Muscle of back (tissue), 13 donors: ENCODE data around the gene ITIH6. TPM values are rescaled to one million over a fixed set of nuclear protein-coding genes. Genes with fewer than 3 reads are reported as not detected.
"Not testable (repeated sequence)": the region's sequence is repeated elsewhere in the genome, so short reads cannot be mapped to it uniquely, and the experiment has no call there.

ENCODE experiments used
- DNase-seq, 3 donors: peaks; one replicate each; pipeline versions ENCODE4 v3.0.0 to v3.0.0-alpha.2; 2013
- long read RNA-seq, 9 donors: transcript quantifications; one replicate each; lab custom pipeline, GENCODE V29; 2026
- polyA plus RNA-seq, 10 donors: library from polyadenylated mRNA; unstranded; fragments of 120-200 nt; gene quantifications; one replicate each; pipeline ENCODE4 v1.2.1, GENCODE V29; 2013; ENCODE audit not compliant: insufficient read length in 10 of 10

ITIH6 gene, protein sequence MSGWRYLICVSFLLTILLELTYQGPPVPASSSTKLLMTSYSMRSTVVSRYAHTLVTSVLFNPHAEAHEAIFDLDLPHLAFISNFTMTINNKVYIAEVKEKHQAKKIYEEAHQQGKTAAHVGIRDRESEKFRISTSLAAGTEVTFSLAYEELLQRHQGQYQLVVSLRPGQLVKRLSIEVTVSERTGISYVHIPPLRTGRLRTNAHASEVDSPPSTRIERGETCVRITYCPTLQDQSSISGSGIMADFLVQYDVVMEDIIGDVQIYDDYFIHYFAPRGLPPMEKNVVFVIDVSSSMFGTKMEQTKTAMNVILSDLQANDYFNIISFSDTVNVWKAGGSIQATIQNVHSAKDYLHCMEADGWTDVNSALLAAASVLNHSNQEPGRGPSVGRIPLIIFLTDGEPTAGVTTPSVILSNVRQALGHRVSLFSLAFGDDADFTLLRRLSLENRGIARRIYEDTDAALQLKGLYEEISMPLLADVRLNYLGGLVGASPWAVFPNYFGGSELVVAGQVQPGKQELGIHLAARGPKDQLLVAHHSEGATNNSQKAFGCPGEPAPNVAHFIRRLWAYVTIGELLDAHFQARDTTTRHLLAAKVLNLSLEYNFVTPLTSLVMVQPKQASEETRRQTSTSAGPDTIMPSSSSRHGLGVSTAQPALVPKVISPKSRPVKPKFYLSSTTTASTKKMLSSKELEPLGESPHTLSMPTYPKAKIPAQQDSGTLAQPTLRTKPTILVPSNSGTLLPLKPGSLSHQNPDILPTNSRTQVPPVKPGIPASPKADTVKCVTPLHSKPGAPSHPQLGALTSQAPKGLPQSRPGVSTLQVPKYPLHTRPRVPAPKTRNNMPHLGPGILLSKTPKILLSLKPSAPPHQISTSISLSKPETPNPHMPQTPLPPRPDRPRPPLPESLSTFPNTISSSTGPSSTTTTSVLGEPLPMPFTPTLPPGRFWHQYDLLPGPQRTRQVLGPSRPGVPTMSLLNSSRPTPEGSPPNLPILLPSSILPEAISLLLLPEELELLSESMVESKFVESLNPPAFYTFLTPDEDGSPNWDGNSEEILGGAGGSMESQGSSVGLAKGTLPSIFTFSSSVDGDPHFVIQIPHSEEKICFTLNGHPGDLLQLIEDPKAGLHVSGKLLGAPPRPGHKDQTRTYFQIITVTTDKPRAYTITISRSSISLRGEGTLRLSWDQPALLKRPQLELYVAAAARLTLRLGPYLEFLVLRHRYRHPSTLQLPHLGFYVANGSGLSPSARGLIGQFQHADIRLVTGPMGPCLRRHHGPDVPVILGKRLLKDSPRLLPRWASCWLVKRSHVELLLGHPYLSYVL
- polyA plus RNA-seq: 1 to 10 TPM in 3 of 10 donors, under 1 TPM in 7; 0.58 to 1.4 (median 0.86) TPM
- long read RNA-seq, donor 1, partial matches to known transcripts: 797 of 1,023 reads
- long read RNA-seq, donor 1, other reads (novel, unspliced or antisense): 226 of 1,023 reads
- long read RNA-seq, donor 2, partial matches to known transcripts: 759 of 1,012 reads
- long read RNA-seq, donor 2, other reads (novel, unspliced or antisense): 253 of 1,012 reads
- long read RNA-seq, donor 3: 0 reads
- long read RNA-seq, donor 4, partial matches to known transcripts: 1,029 of 1,060 reads
- long read RNA-seq, donor 4, other reads (novel, unspliced or antisense): 31 of 1,060 reads
- long read RNA-seq, donor 5, partial matches to known transcripts: 960 of 1,146 reads
- long read RNA-seq, donor 5, other reads (novel, unspliced or antisense): 186 of 1,146 reads
- long read RNA-seq, donor 6, partial matches to known transcripts: 1,192 of 1,507 reads
- long read RNA-seq, donor 6, other reads (novel, unspliced or antisense): 315 of 1,507 reads
- long read RNA-seq, donor 7: 0 reads
- long read RNA-seq, donor 8: 0 reads
- long read RNA-seq, donor 9: 0 reads

DNA sequence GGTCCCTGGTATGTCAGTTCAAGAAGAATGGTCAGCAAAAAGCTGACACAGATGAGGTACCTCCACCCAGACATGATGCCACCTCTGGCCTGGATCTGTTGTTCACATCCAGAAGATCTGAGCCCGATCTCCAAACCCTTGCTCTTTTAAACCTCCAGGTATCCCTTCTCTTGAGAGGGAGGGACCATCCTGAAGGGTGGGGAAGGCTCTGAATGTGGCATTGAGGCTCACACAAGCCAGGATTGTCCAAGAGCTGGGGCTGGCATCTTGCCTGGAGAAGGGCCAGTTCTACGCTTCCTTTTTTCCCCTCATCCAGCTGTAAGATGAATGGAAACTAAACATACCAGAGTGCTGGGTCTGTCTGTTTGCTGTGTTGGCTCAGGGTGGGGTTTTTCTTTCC is at the start of gene ITIH6:
TSS of gene ITIH6 (minus strand) at position 119 of the 400 bp plus-strand sequence. CDS start at position 74, 45 bp downstream.
- DNase-seq: no peak

DNA sequence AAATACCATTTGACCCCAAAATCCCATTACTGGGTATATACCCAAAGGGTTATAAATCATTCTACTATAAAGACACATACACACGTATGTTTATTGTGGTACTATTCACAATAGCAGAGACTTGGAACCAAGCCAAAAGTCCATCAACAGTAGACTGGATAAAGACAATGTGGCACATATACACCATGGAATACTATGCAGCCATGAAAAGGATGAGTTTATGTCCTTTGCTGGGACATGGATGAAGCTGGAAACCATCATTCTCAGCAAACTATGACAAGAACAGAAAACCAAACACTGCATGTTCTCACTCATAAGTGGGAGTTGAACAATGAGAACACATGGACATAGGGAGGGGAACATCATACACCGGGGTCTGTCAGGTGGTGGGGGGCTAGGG is 49.6 kb upstream of the ITIH6 start:
- not testable (repeated sequence) for DNase-seq

DNA sequence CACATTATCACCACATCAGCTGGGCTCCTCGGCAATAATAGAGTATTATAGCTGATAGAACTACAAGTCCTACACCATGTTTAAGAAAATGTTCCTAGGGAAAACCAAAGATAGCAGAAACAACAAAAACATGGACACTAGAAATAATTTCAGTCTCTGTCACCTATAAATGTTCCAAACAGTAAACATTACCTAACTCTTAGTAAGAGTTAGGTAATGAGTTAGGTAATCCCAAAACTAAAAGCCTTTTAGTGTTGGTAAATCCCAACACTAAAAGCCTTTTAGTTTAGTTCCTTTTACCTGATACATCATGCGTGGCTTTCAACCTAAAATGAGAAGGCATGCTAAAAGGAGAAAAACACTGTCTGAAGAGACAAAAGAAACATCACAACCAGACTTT is 45.0 kb upstream of the ITIH6 start:
- no peak for DNase-seq

DNA sequence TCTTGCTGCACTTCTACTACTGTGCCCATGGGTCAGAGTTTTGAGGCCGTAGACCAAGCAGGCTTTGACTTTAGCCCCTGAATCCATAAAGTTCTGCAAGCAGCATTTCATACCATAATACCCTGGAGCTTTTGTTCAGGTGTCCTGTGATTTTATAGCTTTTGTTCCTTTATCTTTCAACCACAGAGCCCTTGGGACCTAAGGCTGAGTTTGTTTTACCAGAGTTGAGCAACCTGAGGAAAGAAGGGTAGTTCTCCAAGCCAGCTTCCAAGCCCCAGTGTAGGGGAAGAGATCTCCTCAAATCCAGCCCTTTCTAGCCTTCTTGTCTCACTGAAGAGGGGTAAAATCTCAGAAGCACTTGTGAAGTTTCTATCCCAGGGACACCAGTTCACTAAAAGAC is 44.6 kb upstream of the ITIH6 start:
- DNase-seq: no peak

DNA sequence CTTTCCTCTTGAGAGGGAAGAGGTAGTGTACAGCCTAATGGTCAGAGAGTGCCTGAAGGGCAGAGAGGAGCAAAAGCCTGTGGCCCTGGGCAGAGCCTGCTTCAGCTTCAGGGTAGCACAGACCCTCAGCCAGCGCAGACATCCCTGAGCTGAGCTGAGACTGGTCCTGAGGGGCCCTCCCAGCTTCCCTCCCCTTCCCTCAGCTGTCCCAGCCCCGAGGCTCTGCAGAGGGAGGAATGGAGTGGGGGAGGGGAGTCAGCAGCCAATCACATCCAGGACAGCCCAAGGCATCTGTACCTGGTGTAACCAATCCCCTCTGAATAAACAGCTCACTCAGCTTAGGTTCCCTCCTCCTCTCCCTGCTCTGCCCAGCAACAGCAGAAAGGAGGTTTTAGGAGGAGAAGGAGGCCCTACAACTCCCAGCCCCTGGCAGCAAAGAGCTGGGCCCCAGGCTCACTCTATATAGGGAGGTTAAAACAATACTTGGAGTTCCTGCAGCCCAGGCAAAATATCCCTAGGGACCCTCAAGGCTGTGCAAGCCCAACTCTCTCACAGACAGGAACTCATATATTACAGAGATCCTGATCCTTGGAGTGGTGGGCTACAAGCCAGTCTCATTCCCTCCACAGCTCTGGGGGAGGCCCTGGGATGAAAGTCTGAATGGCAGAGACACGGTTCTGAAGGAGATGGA is 43.3 kb upstream of the ITIH6 start:
- DNase-seq: peak in 2 of 3 donors; percentile 65 to 87

DNA sequence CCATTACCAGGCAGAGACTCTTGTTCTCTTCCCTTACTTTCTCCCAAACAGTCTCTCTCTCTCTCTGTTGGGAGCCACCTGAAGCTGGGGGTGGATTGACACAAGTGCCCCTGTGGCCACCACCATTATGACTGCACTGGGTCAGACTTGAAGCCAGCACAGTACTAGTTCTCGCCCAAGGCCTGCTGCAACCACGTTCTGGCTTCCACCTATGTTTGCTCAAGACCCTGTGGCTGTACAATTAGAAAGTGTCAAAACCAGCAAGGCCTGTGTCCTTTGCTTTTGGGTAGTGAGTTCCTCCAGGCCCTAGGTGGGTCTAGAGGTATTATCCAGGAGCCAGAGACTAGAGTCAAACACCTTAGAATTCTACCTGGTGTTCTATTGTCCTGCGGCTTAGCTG is 40.5 kb upstream of the ITIH6 start:
- no peak for DNase-seq

DNA sequence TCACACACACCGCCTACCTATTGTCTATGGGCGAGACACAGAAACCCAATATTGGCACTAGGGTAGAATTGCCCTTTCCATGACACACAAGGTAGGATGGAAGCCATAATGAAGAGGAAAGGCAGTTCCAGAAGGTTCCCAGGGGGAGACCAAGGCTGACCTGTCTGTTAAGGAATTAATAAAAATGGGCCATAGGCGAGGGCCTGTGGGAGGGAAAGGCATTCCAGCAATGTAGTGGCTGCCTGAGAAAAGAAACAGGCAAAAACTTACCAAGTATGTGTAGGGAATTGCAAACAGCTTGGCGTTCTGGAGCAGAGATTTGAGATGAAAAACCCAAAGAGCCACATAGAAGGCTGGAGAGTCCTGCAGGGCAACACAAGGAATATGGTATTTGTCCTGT is 28.5 kb upstream of the ITIH6 start:
- no peak for DNase-seq

DNA sequence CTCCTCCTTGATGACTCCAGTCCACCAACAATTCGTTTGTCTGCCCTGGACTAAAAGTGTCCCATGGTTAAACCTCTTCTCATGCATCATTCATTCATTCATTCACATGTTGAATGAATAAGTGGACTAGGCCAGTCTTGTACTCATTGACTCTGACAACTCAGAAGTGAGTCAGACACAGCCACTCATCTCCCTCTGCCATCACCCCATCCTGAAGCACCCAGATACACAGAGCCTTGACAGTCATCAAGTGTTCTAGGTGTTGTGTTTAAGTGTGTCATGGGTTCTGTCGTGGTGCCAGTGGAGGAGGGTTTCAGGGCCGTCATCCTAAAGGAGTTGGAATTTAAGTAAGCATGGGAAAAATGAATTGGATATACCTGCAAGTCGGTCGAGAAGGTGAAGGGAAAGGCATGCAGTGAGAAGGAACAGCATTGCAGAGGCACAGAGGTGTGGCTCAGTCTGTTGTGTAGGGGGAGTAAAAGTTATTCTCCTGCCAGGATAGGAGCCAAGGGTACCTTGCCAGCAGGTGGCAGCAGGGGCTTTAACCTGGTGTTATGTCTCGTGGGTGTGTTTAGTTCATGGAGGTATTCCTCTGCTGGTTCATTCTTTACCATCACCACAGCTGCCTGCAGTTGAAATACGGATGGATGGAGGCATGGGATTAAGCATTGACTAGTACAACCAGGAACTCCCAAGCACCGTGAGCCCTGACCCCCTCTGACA is 27.8 kb upstream of the ITIH6 start:
- no peak for DNase-seq

DNA sequence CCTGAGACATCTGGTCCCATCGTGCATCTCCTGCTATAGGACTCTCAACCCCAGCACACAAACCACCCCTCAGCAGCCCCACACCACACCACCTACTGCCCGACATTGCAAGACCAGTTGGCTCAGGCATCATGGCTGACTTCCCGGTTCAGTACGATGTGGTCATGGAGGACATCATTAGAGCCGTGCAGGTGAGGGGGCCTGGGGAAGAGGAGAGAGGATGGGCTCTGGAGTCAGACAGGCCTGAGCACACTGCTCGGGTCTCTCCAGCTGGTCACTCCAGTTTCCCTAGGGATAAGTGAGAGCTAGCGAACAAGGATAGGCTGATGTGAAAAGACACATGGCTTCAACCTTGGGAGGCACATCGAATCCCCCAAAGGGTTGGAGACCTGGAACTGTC is 26.7 kb upstream of the ITIH6 start:
- no peak for DNase-seq

DNA sequence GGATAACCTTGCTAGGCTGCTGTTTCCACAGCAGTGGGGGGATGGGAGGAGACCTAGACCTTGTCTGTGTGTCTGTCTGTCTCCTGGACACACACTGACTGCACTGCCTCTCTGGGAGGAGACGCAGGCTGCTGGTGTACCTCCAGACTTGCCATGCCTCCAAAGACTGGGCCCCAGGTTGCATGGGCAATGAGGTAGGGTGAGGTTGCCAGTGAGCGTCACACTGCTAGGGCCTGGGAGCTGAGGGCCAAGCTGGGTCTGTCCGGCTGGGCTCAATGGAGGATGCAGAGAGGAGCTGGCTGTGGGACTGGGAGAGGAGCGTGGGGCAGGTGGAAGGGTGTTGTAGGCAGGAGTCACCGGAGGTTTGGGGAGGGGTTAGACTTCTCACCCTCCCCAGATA is 26.1 kb upstream of the ITIH6 start:
- DNase-seq: no peak

DNA sequence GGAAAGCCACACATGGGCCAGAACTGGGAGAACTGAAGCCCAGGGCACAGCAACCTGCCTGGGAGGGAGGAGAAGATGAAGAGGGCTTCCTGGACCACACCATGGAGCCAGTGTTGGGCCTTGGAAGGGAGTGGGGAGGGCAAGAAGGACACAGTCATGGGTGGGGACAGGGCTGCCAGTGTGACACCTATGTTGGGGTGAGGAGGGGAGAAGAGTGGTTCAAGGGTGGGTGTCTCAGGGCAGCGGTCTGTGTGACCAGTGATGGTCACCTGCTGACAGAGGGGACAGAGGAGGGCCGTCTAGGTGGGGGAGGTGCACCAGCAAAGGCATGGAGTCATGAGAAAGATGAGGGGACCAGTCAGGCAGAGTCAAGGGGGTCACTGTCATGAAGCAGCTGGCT is 23.3 kb upstream of the ITIH6 start:
- no peak for DNase-seq

DNA sequence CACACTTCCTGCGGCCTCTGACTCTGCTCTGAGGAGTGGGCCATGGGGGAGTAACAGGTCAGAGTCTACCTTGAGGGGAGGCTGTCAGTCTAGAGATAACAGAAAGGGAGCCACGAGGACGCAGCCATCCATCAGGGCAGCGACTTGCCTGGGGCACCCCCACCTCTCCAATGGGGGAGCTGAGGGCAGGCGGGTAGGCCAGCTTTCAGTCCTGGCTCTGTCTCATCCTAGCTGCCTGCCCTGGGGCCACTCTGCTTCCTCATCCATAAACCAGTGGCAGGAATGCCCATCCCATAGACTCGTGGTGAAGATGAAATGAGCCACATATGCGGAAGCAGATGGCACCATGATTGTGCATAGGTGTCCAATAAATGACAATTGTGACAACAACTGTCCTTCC is 22.7 kb upstream of the ITIH6 start:
- DNase-seq: no peak

DNA sequence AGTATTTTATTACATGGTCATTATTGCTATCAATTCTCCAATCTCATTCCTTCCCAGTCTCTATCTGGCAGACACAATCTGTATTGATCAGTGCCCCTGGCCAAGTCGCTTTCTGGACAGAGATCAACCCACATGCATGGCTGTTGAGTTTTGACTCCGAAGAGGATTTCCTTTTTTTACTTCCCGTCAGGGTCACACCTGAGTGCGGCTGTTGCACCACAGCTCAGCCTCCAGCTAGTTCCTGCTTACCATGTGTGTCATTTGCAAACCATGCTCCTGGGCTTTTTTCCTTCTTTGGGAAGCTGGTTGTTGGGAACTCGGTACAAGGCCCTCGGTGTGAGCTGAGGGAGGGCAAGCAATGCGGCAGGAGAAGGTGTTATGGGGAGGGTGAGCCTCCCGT is 21.1 kb upstream of the ITIH6 start:
- DNase-seq: no peak

DNA sequence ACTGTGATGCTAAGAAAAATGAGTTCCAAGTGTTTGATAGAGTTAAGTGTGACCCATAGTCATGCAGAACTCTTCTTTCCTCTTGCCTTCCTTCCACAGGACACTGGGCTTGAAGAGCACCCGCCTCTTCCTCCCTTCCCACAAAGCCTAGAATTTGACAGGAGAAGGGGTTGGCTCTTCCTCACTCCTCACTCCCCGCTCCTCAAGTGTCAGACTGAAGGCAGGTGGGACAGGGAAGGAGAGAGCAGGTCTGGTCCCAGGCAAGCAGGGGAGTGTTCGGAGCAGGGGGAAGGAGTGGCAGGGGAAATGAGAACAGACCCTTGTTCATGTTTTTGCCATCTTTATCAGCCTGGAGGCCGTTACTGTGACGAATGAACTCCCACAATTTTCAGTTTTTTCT is 20.2 kb upstream of the ITIH6 start:
- DNase-seq: peak in 1 of 3 donors; percentile 13

DNA sequence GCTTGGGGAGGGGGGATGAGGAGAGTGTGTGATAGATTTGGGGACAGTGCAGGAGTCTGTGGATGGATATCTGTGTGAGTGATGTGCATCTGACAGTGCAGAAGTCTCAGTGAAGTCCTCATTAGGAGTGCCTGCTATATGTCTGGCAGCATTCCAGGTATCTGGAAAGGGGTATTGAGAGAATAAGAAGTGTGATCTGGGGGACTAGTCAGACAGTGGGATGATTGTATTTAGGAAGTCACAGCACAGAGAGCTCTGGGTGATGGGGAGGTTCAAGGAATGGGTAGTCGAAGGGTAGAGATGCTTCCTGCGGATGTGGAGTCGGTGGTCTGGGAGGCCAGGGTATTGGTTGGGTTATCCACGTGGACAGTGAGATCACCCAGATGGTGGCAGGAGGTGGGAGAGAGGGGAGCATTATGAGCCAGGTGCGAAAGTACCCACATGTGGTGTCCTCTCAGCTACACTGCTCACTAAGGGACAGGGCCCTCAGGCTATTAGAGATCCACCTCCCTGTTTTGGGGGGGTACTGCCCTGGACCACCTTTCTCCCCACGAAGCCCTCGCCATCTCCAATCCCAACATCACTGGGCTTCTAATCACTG is 19.3 kb upstream of the ITIH6 start:
- DNase-seq: peak in 2 of 3 donors; percentile 26 to 49

DNA sequence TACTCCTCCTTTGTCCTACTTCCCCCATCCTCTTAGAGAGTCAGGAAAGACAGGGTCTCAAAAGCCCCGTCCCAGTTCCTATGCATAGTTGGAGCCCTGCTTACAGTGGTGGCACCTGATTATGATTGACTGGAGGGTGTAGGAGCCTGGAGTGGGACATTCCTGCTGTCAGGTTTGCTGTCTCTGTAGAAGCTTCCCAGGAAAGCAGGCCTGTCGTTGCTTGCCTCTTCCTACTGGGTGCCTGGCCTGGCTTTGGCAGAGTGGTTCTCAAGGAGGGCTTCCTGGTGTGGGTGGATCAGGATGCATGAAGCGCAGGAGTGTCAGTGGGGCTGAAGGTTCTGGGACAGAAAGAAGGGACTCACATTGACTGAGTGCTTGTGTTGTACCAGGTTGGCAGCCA is 14.3 kb upstream of the ITIH6 start:
- no peak for DNase-seq

DNA sequence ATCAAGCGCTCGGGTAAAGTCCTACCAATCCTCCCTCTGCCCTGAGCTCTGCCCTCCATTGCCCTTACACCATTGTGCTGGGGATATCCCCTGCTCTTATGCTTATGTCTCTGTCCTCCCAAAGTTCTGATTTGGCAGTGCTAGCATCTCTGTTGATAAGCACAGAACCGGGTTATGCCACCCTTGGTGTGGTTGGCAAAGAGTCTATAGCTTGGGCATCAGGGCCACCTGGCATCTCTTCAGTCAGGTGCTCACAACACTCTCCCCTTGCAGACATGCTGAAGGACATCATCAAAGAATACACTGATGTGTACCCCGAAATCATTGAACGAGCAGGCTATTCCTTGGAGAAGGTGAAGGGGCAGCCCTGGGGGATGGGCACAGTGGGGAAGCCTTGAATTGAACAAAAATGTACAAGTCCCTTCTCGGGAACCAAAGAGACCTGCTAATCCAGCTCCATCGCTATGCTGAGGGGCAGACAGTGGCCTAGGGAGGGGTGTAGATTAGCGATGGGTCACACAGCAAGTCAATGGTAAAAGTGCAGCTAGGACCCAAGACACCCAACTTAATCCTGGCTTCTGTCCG is 13.3 kb upstream of the ITIH6 start:
- no peak for DNase-seq

DNA sequence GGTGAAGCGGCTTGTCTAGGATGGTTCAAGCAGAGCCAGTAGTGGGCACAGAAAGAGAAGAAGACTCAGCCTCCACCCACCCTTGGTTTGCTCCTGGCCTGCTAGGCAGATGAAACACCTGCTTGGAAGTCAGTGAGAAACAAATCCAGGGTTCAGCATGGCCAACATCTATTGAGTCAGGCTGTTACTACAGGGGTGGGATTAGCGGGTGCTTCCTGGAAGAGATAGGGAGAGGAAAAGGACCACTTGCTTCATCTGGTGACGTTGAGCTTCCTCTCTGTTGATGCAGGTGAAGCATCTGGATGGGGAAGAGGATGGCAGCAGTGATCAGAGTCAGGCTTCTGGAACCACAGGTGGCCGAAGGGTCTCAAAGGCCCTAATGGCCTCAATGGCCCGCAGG is 12.5 kb upstream of the ITIH6 start:
- DNase-seq: no peak
